NCI-H187 (cell line): ENCODE measurements around the gene DDX10.

ENCODE experiments used
- DNase-seq, 2 experiments: peaks; one replicate each; lab custom pipeline; 2025; lab: John Stamatoyannopoulos, UW

The DDX10 gene

GRCh38 chr11:108939135-108939534 lies 274.3 kb downstream of the DDX10 start:
- no peak for DNase-seq

- DNase-seq, result no peak
Measured at GRCh38 chr11:108943853-108944252, 279.0 kb downstream of the DDX10 start.

- DNase-seq, result no peak
Measured at GRCh38 chr11:108944471-108945178, 279.8 kb downstream of the DDX10 start.

GRCh38 chr11:108945341-108945740 lies 280.5 kb downstream of the DDX10 start:
- DNase-seq, result no peak

- DNase-seq, result no peak
Measured at GRCh38 chr11:108947654-108948570, 283.0 kb downstream of the DDX10 start.

- no peak for DNase-seq
Measured at GRCh38 chr11:108958368-108959104, 293.7 kb downstream of the DDX10 start.

- no peak for DNase-seq
Measured at GRCh38 chr11:108959105-108959761, 294.4 kb downstream of the DDX10 start.

- no peak for DNase-seq
Measured at GRCh38 chr11:108959874-108960273, 295.0 kb downstream of the DDX10 start.

GRCh38 chr11:108960501-108960900 lies 295.6 kb downstream of the DDX10 start:
- DNase-seq, result no peak

GRCh38 chr11:108961095-108961494 lies 296.2 kb downstream of the DDX10 start:
- DNase-seq, result no peak

GRCh38 chr11:108963118-108963517 lies 298.2 kb downstream of the DDX10 start:
- no peak for DNase-seq

GRCh38 chr11:108965306-108966001 lies 300.6 kb downstream of the DDX10 start:
- DNase-seq, result no peak

GRCh38 chr11:108966206-108966605 lies 301.3 kb downstream of the DDX10 start:
- DNase-seq, result no peak

- no peak for DNase-seq
Measured at GRCh38 chr11:108966978-108967377, 302.1 kb downstream of the DDX10 start.

GRCh38 chr11:108967571-108967970 lies 302.7 kb downstream of the DDX10 start:
- DNase-seq, result no peak

- no peak for DNase-seq
Measured at GRCh38 chr11:108970221-108970991, 305.5 kb downstream of the DDX10 start.

- DNase-seq, result no peak
Measured at GRCh38 chr11:108973402-108974162, 308.7 kb downstream of the DDX10 start.

GRCh38 chr11:108975026-108975425 lies 310.2 kb downstream of the DDX10 start:
- no peak for DNase-seq

- no peak for DNase-seq
Measured at GRCh38 chr11:108975641-108976071, 310.8 kb downstream of the DDX10 start.
